Measurements from ENCODE around the gene SLC22A23. TPM values are rescaled to one million over a fixed set of nuclear protein-coding genes. Genes with fewer than 3 reads are reported as not detected.

The SLC22A23 gene, protein sequence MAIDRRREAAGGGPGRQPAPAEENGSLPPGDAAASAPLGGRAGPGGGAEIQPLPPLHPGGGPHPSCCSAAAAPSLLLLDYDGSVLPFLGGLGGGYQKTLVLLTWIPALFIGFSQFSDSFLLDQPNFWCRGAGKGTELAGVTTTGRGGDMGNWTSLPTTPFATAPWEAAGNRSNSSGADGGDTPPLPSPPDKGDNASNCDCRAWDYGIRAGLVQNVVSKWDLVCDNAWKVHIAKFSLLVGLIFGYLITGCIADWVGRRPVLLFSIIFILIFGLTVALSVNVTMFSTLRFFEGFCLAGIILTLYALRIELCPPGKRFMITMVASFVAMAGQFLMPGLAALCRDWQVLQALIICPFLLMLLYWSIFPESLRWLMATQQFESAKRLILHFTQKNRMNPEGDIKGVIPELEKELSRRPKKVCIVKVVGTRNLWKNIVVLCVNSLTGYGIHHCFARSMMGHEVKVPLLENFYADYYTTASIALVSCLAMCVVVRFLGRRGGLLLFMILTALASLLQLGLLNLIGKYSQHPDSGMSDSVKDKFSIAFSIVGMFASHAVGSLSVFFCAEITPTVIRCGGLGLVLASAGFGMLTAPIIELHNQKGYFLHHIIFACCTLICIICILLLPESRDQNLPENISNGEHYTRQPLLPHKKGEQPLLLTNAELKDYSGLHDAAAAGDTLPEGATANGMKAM
- 0.03 TPM for polyA plus RNA-seq (2013, experiment 1 of 2)
- polyA plus RNA-seq (2013, experiment 2 of 2): 0.03 TPM

DNA sequence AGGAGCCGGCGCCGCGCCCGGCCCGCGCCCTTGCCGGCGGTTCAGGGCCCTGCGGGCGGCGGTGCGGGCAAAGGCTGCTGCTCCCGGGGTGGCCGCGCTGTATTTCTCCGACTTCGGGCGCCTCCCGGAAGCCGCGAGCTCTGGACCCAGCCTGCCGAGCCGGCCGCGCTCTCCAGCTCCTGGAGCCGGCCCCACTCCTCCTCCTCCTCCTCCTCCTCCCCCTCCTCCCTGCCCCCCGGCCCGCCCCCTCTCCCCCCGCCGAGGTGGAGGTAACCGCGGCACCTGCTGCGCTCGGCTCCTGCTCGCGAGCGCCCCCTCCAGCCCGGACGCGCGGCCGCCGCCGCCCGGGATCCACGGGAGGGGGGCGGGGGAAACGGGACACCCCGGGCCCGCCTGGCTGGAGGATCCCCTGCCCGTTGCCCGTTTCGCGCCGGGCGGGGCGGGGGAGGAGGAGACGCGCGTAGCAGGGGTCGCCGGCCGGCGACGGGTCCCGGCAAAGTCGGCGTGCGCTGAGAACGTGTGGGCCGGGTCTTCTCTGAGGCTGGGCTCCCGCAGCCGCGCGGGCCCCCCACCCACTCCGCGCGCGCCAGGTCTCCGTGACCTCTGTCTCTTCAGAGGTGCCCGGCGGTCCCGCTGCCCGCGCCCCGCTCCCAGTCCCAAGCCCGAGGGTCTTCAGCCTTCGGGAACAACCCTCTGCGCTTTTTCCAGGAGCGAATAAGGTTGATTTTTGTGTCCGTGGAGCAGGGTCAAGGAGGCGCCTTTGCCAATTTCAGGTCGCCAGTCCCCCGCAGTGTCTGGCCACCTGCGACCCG lies at the start of gene SLC22A23:
Gene SLC22A23, minus strand, starts transcription at position 153 of the 812 bp plus-strand sequence. CDS start 491 bp downstream, outside the sequence.
- Histone ChIP-seq H3K9me3 (ENCODE audit: control insufficient read depth, low read length) (no peaks in the 10 kb centered on the region), H2BK5ac (ENCODE audit: low read depth, low read length, poor library complexity, severe bottlenecking) (no peak within 1 kb of the TSS), H4K8ac (ENCODE audit: low read length) (no peak within 1 kb of the TSS), H2AFZ (ENCODE audit: low read depth, low read length) (no peak within 1 kb of the TSS), H3K4me2 (ENCODE audit: low read length, poor library complexity, severe bottlenecking) (peak within 1 kb of the TSS; percentile 99), H3K4me3 (ENCODE audit: insufficient read depth in 1 of 2, low read depth in 1 of 2, low read length in 2 of 2) (peak within 1 kb of the TSS; percentile 58 to 94), H3K23ac (ENCODE audit: low read length in 2 of 2) (peak within 1 kb of the TSS in 1 of 2 experiments; percentile 29), H2AK5ac (ENCODE audit: low read length, severe bottlenecking) (no peak within 1 kb of the TSS), H3K27me3 (ENCODE audit: control insufficient read depth in 1 of 2, insufficient read depth in 1 of 2, low read length in 2 of 2) (peaks cover 0 to 48% of the 10 kb centered on the region in 2 experiments), H2BK12ac (ENCODE audit: low read length in 2 of 2) (no peak within 1 kb of the TSS), H3K14ac (ENCODE audit: low read length in 2 of 2) (peak within 1 kb of the TSS; percentile 37 to 67), H3K27ac (ENCODE audit: low read length, poor library complexity, severe bottlenecking) (no peak within 1 kb of the TSS), H3K4ac (ENCODE audit: low read depth in 1 of 2, low read length in 2 of 2) (no peak within 1 kb of the TSS), H2BK15ac (ENCODE audit: low read depth, poor library complexity, severe bottlenecking) (peak within 1 kb of the TSS; percentile 18), H3K36me3 (ENCODE audit: control insufficient read depth in 1 of 2, insufficient read depth in 2 of 2, low read depth in 1 of 2, low read length in 2 of 2) (no peaks in the 10 kb centered on the region), H3K9ac (ENCODE audit: low read length) (peak within 1 kb of the TSS; percentile 90), H3K4me1 (ENCODE audit: control insufficient read depth, insufficient read depth, low read depth, low read length) (peaks cover 20% of the 10 kb centered on the region), H3K18ac (ENCODE audit: low read depth in 1 of 2, low read length in 2 of 2) (peak within 1 kb of the TSS in 1 of 2 experiments; percentile 54), H2BK120ac (ENCODE audit: low read depth, low read length) (no peak within 1 kb of the TSS), H3K79me1 (replicated peaks; ENCODE audit: low read length, poor library complexity, severe bottlenecking) (no peaks in the 10 kb centered on the region), H4K91ac (ENCODE audit: low read length) (no peak within 1 kb of the TSS)
- under 1% methylated on average over 34 of the region's 97 CpGs for WGBS
- DNase-seq: no peak

DNA sequence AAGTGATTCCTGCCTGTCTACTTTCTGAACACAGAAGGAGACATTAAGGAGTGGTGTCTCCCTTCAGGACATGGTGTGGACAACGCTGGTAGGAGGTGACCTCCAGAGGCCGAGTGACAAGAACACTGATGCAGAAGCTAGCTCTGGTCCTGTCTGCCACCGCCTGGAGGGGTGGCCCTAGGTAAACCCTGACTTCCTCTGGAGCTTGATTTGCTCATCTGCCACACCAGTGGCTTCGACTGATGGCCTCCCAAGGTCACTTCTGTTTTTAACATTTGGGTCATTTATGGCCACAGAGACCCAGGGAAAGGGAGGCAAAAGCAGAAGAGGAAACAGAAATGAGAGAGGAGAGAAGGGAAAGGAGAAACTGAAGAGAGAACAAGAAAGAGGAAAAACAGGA lies 49.4 kb upstream of the SLC22A23 start:
- no peaks in the 10 kb centered on the region for H3K79me1 ChIP-seq (replicated peaks; ENCODE audit: low read length, poor library complexity, severe bottlenecking)
- H4K91ac ChIP-seq (ENCODE audit: low read length): no peak overlapping the region
- H2AFZ ChIP-seq (ENCODE audit: low read depth, low read length): no peak overlapping the region
- H3K4me1 ChIP-seq (ENCODE audit: control insufficient read depth, insufficient read depth, low read depth, low read length): no peaks in the 10 kb centered on the region
- H3K4me2 ChIP-seq (ENCODE audit: low read length, poor library complexity, severe bottlenecking): no peak overlapping the region
- no peaks in the 10 kb centered on the region for H3K36me3 ChIP-seq (ENCODE audit: control insufficient read depth in 1 of 2, insufficient read depth in 2 of 2, low read depth in 1 of 2, low read length in 2 of 2)
- no peak overlapping the region for H2BK12ac ChIP-seq (ENCODE audit: low read length in 2 of 2)
- H4K8ac ChIP-seq (ENCODE audit: low read length): no peak overlapping the region
- H2BK5ac ChIP-seq (ENCODE audit: low read depth, low read length, poor library complexity, severe bottlenecking): no peak overlapping the region
- no peak overlapping the region for H3K14ac ChIP-seq (ENCODE audit: low read length in 2 of 2)
- no peak overlapping the region for H3K4ac ChIP-seq (ENCODE audit: low read depth in 1 of 2, low read length in 2 of 2)
- 63% methylated on average over 4 of the region's 4 CpGs for WGBS
- no peak overlapping the region for H2BK15ac ChIP-seq (ENCODE audit: low read depth, poor library complexity, severe bottlenecking)
- no peak overlapping the region for H3K4me3 ChIP-seq (ENCODE audit: insufficient read depth in 1 of 2, low read depth in 1 of 2, low read length in 2 of 2)
- H3K9me3 ChIP-seq (ENCODE audit: control insufficient read depth, low read length): no peaks in the 10 kb centered on the region
- H3K23ac ChIP-seq (ENCODE audit: low read length in 2 of 2): no peak overlapping the region
- H3K27ac ChIP-seq (ENCODE audit: low read length, poor library complexity, severe bottlenecking): no peak overlapping the region
- DNase-seq: no peak
- peak overlapping the region; percentile 14 for H3K9ac ChIP-seq (ENCODE audit: low read length)
- no peak overlapping the region for H3K18ac ChIP-seq (ENCODE audit: low read depth in 1 of 2, low read length in 2 of 2)
- H2BK120ac ChIP-seq (ENCODE audit: low read depth, low read length): no peak overlapping the region
- no peak overlapping the region for H2AK5ac ChIP-seq (ENCODE audit: low read length, severe bottlenecking)
- peaks cover 0 to 17% of the 10 kb centered on the region in 2 experiments for H3K27me3 ChIP-seq (ENCODE audit: control insufficient read depth in 1 of 2, insufficient read depth in 1 of 2, low read length in 2 of 2)

DNA sequence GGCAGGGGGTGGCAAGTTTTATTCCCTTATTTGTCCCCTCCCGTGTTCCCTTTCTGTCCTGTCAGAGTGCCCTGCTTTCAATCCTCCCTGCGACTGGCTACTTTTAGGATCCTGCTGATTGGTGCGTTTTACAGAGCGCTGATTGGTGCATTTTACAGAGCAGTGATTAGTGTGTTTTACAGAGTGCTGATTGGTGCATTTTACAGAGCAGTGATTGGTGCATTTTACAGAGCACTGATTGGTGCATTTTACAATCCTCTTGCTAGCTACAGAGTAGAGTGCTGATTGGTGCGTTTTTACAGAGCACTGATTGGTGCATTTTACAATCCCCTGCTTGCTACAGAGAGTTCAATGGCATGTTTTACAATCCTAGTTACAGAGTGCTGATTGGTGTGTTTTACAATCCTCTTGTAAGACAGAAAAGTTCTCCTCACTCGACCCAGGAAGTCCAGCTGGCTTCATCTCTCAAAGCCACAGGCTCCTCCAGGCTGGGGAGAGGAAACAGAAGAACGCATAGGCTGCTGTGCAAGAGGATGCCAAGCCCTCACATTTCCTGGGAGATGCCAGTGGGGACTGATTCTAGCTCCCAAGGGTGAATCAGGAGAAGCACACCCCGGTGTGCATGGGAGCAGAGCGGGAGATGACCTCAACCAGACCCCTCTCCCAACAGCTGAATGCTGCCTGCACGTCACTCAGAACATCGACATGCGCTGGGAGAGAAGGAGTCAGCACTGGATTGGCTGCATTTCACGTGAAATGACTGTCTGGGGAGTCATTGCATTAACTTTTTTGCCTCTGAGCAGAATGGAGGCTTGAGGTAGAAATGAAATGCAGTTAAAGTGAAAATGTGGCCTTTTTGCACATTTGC lies 48.3 kb upstream of the SLC22A23 start:
- no peak overlapping the region for H2BK12ac ChIP-seq (ENCODE audit: low read length in 2 of 2)
- H3K9me3 ChIP-seq (ENCODE audit: control insufficient read depth, low read length): no peaks in the 10 kb centered on the region
- no peak overlapping the region for H3K27ac ChIP-seq (ENCODE audit: low read length, poor library complexity, severe bottlenecking)
- H3K4me2 ChIP-seq (ENCODE audit: low read length, poor library complexity, severe bottlenecking): no peak overlapping the region
- H2BK5ac ChIP-seq (ENCODE audit: low read depth, low read length, poor library complexity, severe bottlenecking): no peak overlapping the region
- no peaks in the 10 kb centered on the region for H3K36me3 ChIP-seq (ENCODE audit: control insufficient read depth in 1 of 2, insufficient read depth in 2 of 2, low read depth in 1 of 2, low read length in 2 of 2)
- no peak overlapping the region for H4K8ac ChIP-seq (ENCODE audit: low read length)
- DNase-seq: no peak
- no peak overlapping the region for H4K91ac ChIP-seq (ENCODE audit: low read length)
- H2AK5ac ChIP-seq (ENCODE audit: low read length, severe bottlenecking): no peak overlapping the region
- H3K4ac ChIP-seq (ENCODE audit: low read depth in 1 of 2, low read length in 2 of 2): no peak overlapping the region
- WGBS: 92% methylated on average over 12 of the region's 13 CpGs
- peak overlapping the region in 1 of 2 experiments; percentile 38 for H3K4me3 ChIP-seq (ENCODE audit: insufficient read depth in 1 of 2, low read depth in 1 of 2, low read length in 2 of 2)
- peaks cover 0 to 9% of the 10 kb centered on the region in 2 experiments for H3K27me3 ChIP-seq (ENCODE audit: control insufficient read depth in 1 of 2, insufficient read depth in 1 of 2, low read length in 2 of 2)
- H2BK120ac ChIP-seq (ENCODE audit: low read depth, low read length): no peak overlapping the region
- H3K4me1 ChIP-seq (ENCODE audit: control insufficient read depth, insufficient read depth, low read depth, low read length): peaks cover 1% of the 10 kb centered on the region
- H3K14ac ChIP-seq (ENCODE audit: low read length in 2 of 2): no peak overlapping the region
- H3K79me1 ChIP-seq (replicated peaks; ENCODE audit: low read length, poor library complexity, severe bottlenecking): no peaks in the 10 kb centered on the region
- H2BK15ac ChIP-seq (ENCODE audit: low read depth, poor library complexity, severe bottlenecking): no peak overlapping the region
- peak overlapping the region; percentile 14 for H3K9ac ChIP-seq (ENCODE audit: low read length)
- H3K23ac ChIP-seq (ENCODE audit: low read length in 2 of 2): no peak overlapping the region
- no peak overlapping the region for H2AFZ ChIP-seq (ENCODE audit: low read depth, low read length)
- H3K18ac ChIP-seq (ENCODE audit: low read depth in 1 of 2, low read length in 2 of 2): no peak overlapping the region

Measured in mesenchymal stem cell (in vitro differentiated cells and primary cell).